GM23338 (cell line): ENCODE measurements around the gene LCE1F. TPM values are rescaled to one million over a fixed set of nuclear protein-coding genes. Genes with fewer than 3 reads are reported as not detected.

Experiments used
- ATAC-seq: fragments of 200-7000 bp; cut with Tn5 transposase; 3 replicates; pipeline ENCODE4 v1.9.1; 2020
- DNase-seq: peaks from one replicate; pipeline ENCODE4 v3.0.0-alpha.2; 2015; ENCODE audit warnings: low spot score
- H2AFZ ChIP-seq: fragments of 200-600 bp; sonication (generic); 2 replicates; pipeline ENCODE4 v1.8.0; 2016; ENCODE audit warnings: antibody characterized with exemption, mild to moderate bottlenecking, moderate library complexity
- H3F3A ChIP-seq: fragments of 200-600 bp; sonication (generic); replicated peaks from 2 replicates; pipeline ENCODE4 v1.8.0; 2017; ENCODE audit warnings: antibody characterized with exemption, mixed run types, low read depth
- H3K27ac ChIP-seq: fragments of 200-600 bp; sonication (generic); 2 replicates; pipeline ENCODE4 v1.6.1; 2016; ENCODE audit warnings: low read depth
- H3K27me3 ChIP-seq: fragments of 200-600 bp; sonication (generic); 2 replicates; pipeline ENCODE4 v1.8.0; 2016; ENCODE audit warnings: mild to moderate bottlenecking, mixed run types, moderate library complexity; ENCODE audit not compliant: insufficient read depth
- H3K36me3 ChIP-seq: fragments of 200-600 bp; sonication (generic); 2 replicates; pipeline ENCODE4 v1.8.0; 2016; ENCODE audit warnings: mild to moderate bottlenecking; ENCODE audit not compliant: insufficient read depth
- H3K4me1 ChIP-seq: fragments of 200-600 bp; sonication (generic); 2 replicates; pipeline ENCODE4 v1.8.0; 2016; ENCODE audit warnings: mild to moderate bottlenecking, moderate library complexity; ENCODE audit not compliant: insufficient read depth
- H3K4me2 ChIP-seq: fragments of 200-600 bp; sonication (generic); 2 replicates; pipeline ENCODE4 v1.7.1; 2017; ENCODE audit warnings: mixed run types
- H3K4me3 ChIP-seq: fragments of 200-600 bp; sonication (generic); 2 replicates; pipeline ENCODE4 v1.6.1; 2016; ENCODE audit warnings: mixed run types
- H3K79me2 ChIP-seq: fragments of 200-600 bp; sonication (generic); replicated peaks from 2 replicates; pipeline ENCODE4 v1.8.0; 2017; ENCODE audit warnings: mild to moderate bottlenecking; ENCODE audit not compliant: insufficient read depth
- H3K9me2 ChIP-seq: fragments of 200-600 bp; sonication (generic); 2 replicates; pipeline ENCODE4 v1.8.0; 2017; ENCODE audit not compliant: insufficient read depth
- H4K20me1 ChIP-seq: fragments of 200-600 bp; sonication (generic); replicated peaks from 2 replicates; pipeline ENCODE4 v1.8.0; 2017; ENCODE audit warnings: mild to moderate bottlenecking; ENCODE audit not compliant: insufficient read depth
- H3K27ac Mint-ChIP-seq: 2 replicates; pipeline ENCODE4 v1.8.0; 2020; ENCODE audit warnings: inconsistent platforms, mild to moderate bottlenecking, moderate library complexity, mixed read lengths
- H3K27me3 Mint-ChIP-seq: 3 replicates; pipeline ENCODE4 v1.8.0; 2022; ENCODE audit warnings: low read depth, mild to moderate bottlenecking, moderate library complexity, mixed read lengths, inconsistent platforms; ENCODE audit not compliant: insufficient read depth, poor library complexity
- H3K36me3 Mint-ChIP-seq: 3 replicates; pipeline ENCODE4 v1.8.0; 2021; ENCODE audit warnings: low read depth, mild to moderate bottlenecking, inconsistent platforms, moderate library complexity, mixed read lengths
- H3K4me1 Mint-ChIP-seq: 3 replicates; pipeline ENCODE4 v1.8.0; 2020; ENCODE audit warnings: mild to moderate bottlenecking, inconsistent platforms, mixed read lengths
- H3K4me3 Mint-ChIP-seq: 3 replicates; pipeline ENCODE4 v1.8.0; 2021; ENCODE audit warnings: moderate library complexity, mild to moderate bottlenecking, inconsistent platforms, mixed read lengths
- H3K9me3 Mint-ChIP-seq: 3 replicates; pipeline ENCODE4 v1.8.0; 2020; ENCODE audit warnings: moderate library complexity, mild to moderate bottlenecking, inconsistent platforms, mixed read lengths
- CREB1 ChIP-seq: fragments of 250-450 bp; sonication (Bioruptor Pico); IDR thresholded peaks from 2 replicates; pipeline ENCODE4 v1.5.0; 2020; ENCODE audit warnings: low read depth, mild to moderate bottlenecking, moderate library complexity
- CTCF ChIP-seq, 2 experiments: fragments of 200-600 bp in 1 of 2; sonication (generic) in 1 of 2; conservative IDR thresholded peaks; 2 replicates each; pipeline versions ENCODE4 v1.5.1 to v1.6.1; 2016 to 2017; ENCODE audit warnings: antibody characterized with exemption in 2 of 2, low read depth in 2 of 2, mild to moderate bottlenecking in 2 of 2, moderate library complexity in 1 of 2
- ETS1 ChIP-seq: IDR thresholded peaks from 2 replicates; pipeline ENCODE4 v1.6.1; 2016; ENCODE audit warnings: antibody characterized with exemption
- EZH2 ChIP-seq: fragments of 200-600 bp; sonication (generic); IDR thresholded peaks from one replicate; pipeline ENCODE4 v1.8.0; 2017; ENCODE audit warnings: antibody characterized with exemption, mild to moderate bottlenecking, low read depth; ENCODE audit not compliant: unreplicated experiment
- EZH2phosphoT487 ChIP-seq: fragments of 200-600 bp; sonication (generic); IDR thresholded peaks from one replicate; pipeline ENCODE4 v1.8.1; 2018; ENCODE audit warnings: antibody characterized with exemption; ENCODE audit not compliant: unreplicated experiment
- JUNB ChIP-seq: IDR thresholded peaks from one replicate; pipeline ENCODE4 v1.6.1; 2016; ENCODE audit warnings: antibody characterized with exemption; ENCODE audit not compliant: unreplicated experiment
- NANOG ChIP-seq: IDR thresholded peaks from 2 replicates; pipeline ENCODE4 v1.6.1; 2016; ENCODE audit warnings: antibody characterized with exemption, borderline replicate concordance
- POLR2AphosphoS5 ChIP-seq: IDR thresholded peaks from 2 replicates; pipeline ENCODE4 v1.6.1; 2016; ENCODE audit warnings: antibody characterized with exemption, low read depth
- REST ChIP-seq: IDR thresholded peaks from one replicate; pipeline ENCODE4 v1.6.1; 2018; ENCODE audit warnings: antibody characterized with exemption; ENCODE audit not compliant: unreplicated experiment
- STAT1 ChIP-seq: IDR thresholded peaks from one replicate; pipeline ENCODE4 v1.6.1; 2016; ENCODE audit warnings: antibody characterized with exemption; ENCODE audit not compliant: unreplicated experiment
- ZNF114 ChIP-seq: fragments of 250-450 bp; sonication (Bioruptor Pico); IDR thresholded peaks from 2 replicates; pipeline ENCODE4 v1.5.0; 2020; ENCODE audit warnings: mild to moderate bottlenecking, moderate library complexity
- ZNF331 ChIP-seq: fragments of 250-450 bp; sonication (Bioruptor Pico); IDR thresholded peaks from 2 replicates; pipeline ENCODE4 v1.5.0; 2020; ENCODE audit warnings: low read depth, mild to moderate bottlenecking, moderate library complexity
- polyA plus RNA-seq: library from polyadenylated mRNA; unstranded; fragments of >200 nt; fragmentation: Nextera tagmentation; extraction: Ambion mirVana; gene quantifications from 2 replicates; pipeline ENCODE4 v1.2.1, GENCODE V29; 2016
- total RNA-seq: library from RNA; depleted of rRNA; stranded (reverse); fragments of >200 nt; shearing (Covaris generic); gene quantifications from 2 replicates; pipeline ENCODE4 v1.2.3, GENCODE V29; 2014

LCE1F gene
- total and polyA plus RNA-seq, 2 experiments from 2014 or later, result not detected

GRCh38 chr1:152756872-152757271, 18.1 kb upstream of the LCE1F start (continued):
- TF ChIP-seq ZNF114 (no peak), NANOG (no peak), POLR2AphosphoS5 (no peak), STAT1 (no peak), CREB1 (no peak)

GRCh38 chr1:152757747-152758146, 17.2 kb upstream of the LCE1F start, which contains the start of gene KPRP:
TSS of gene KPRP (plus strand) at chr1:152758025. CDS start at chr1:152759589, 1,564 bp downstream.
- DNase-seq (no peak), ATAC-seq (peak; percentile 27; the same call in 2 of the 3 replicates)
- Histone ChIP-seq H3K36me3 (no peaks in the 10 kb centered on the region), H3K4me1 (no peaks in the 10 kb centered on the region; the same call in 1 of the 2 replicates), H2AFZ (peak within 1 kb of the TSS; percentile 34; the same call in 1 of the 2 replicates), H3K27me3 (no peaks in the 10 kb centered on the region), H3K27ac (no peak within 1 kb of the TSS), H3K9me2 (0 out of 2 replicates have a peak, but pooled peaks cover 5% of the 10 kb centered on the region), H3K79me2 (no peaks in the 10 kb centered on the region), H3F3A (no peaks in the 10 kb centered on the region), H3K4me2 (no peak within 1 kb of the TSS), H4K20me1 (no peaks in the 10 kb centered on the region), H3K4me3 (no peak within 1 kb of the TSS)
- Mint-ChIP-seq H3K4me3 (no peak within 1 kb of the TSS), H3K27me3 (peaks cover 2% of the 10 kb centered on the region), H3K27ac (peak within 1 kb of the TSS; percentile 22; the same call in 1 of the 2 replicates), H3K4me1 (peaks cover 15% of the 10 kb centered on the region; the same call in 2 of the 3 replicates), H3K36me3 (no peaks in the 10 kb centered on the region), H3K9me3 (no peaks in the 10 kb centered on the region; the same call in 2 of the 3 replicates)
- no peak for TF ChIP-seq CTCF (conservative IDR thresholded peaks at IDR 0.05; ENCODE audit: low read depth in 2 of 2)
- TF ChIP-seq EZH2phosphoT487, result no peak
- no peak for TF ChIP-seq NANOG

GRCh38 chr1:152758636-152759035, 16.3 kb upstream of the LCE1F start:
- Histone ChIP-seq H3K9me2 (0 out of 2 replicates have a peak, but pooled peaks cover under 1% of the 10 kb centered on the region), H4K20me1 (no peaks in the 10 kb centered on the region), H3K4me1 (no peaks in the 10 kb centered on the region; the same call in 1 of the 2 replicates), H3F3A (no peaks in the 10 kb centered on the region), H2AFZ (no peak overlapping the region), H3K27ac (no peak overlapping the region), H3K4me3 (no peak overlapping the region), H3K36me3 (no peaks in the 10 kb centered on the region), H3K4me2 (no peak overlapping the region), H3K27me3 (no peaks in the 10 kb centered on the region), H3K79me2 (no peaks in the 10 kb centered on the region)
- peaks cover 5% of the 10 kb centered on the region for H3K27me3 Mint-ChIP-seq
- DNase-seq (no peak), ATAC-seq (no peak)
- no peaks in the 10 kb centered on the region; the same call in 2 of the 3 replicates for H3K9me3 Mint-ChIP-seq
- H3K4me1 Mint-ChIP-seq, result peaks cover 15% of the 10 kb centered on the region; the same call in 2 of the 3 replicates
- H3K36me3 Mint-ChIP-seq, result no peaks in the 10 kb centered on the region
- H3K4me3 Mint-ChIP-seq, result no peak overlapping the region
- no peak overlapping the region for H3K27ac Mint-ChIP-seq
- TF ChIP-seq ZNF331 (CRISPR knock-in tag) (no peak), POLR2AphosphoS5 (no peak), NANOG (no peak), EZH2 (no peak), REST (no peak), JUNB (no peak), ETS1 (no peak), CTCF (conservative IDR thresholded peaks at IDR 0.05; ENCODE audit: low read depth in 2 of 2) (no peak), CREB1 (no peak)
